Measurements from ENCODE around the gene ATAD5.
"Not testable (repeated sequence)": the region's sequence is repeated elsewhere in the genome, so short reads cannot be mapped to it uniquely, and the experiment has no call there.

Gene ATAD5

GRCh38 chr17:30917050-30917449 is 85.3 kb downstream of the ATAD5 start:
- ATAC-seq = no peak

GRCh38 chr17:30920282-30920681 is 88.5 kb downstream of the ATAD5 start:
- no peak for ATAC-seq

- no peak for ATAC-seq
Observed at GRCh38 chr17:30920683-30921543, 89.1 kb downstream of the ATAD5 start.

GRCh38 chr17:30921544-30922196 is 89.9 kb downstream of the ATAD5 start, which contains the start of gene ADAP2:
Gene ADAP2, plus strand, starts transcription at chr17:30921945. Its CDS starts 70 bp downstream, at chr17:30922015.
- peak; percentile 13 to 48 for ATAC-seq

GRCh38 chr17:30922235-30923030 is 90.7 kb downstream of the ATAD5 start:
- ATAC-seq = peak; percentile 30 to 32

GRCh38 chr17:30924341-30924740 is 92.6 kb downstream of the ATAD5 start:
- no peak for ATAC-seq

- ATAC-seq = no peak
Observed at GRCh38 chr17:30926516-30926915, 94.8 kb downstream of the ATAD5 start.

GRCh38 chr17:30927756-30928155 is 96.0 kb downstream of the ATAD5 start:
- no peak for ATAC-seq

GRCh38 chr17:30928584-30928983 is 96.8 kb downstream of the ATAD5 start:
- ATAC-seq = no peak

GRCh38 chr17:30929081-30929633 is 97.4 kb downstream of the ATAD5 start:
- ATAC-seq = no peak

- not testable (repeated sequence) for ATAC-seq
Observed at GRCh38 chr17:30929861-30930260, 98.1 kb downstream of the ATAD5 start.

GRCh38 chr17:30930495-30930894 is 98.7 kb downstream of the ATAD5 start:
- ATAC-seq = no peak

- not testable (repeated sequence) for ATAC-seq
Observed at GRCh38 chr17:30931582-30931981, 99.8 kb downstream of the ATAD5 start.

GRCh38 chr17:30933966-30934365 is 102.2 kb downstream of the ATAD5 start:
- ATAC-seq = no peak

GRCh38 chr17:30939051-30939689 is 107.4 kb downstream of the ATAD5 start:
- peak; percentile 43 to 56 for ATAC-seq

GRCh38 chr17:30942308-30943079 is 110.7 kb downstream of the ATAD5 start:
- ATAC-seq = peak in 1 of 2 donors; percentile 24

All from activated CD4-positive, CD25-positive, alpha-beta regulatory T cell treated with anti-CD3 and anti-CD28 coated beads, Interleukin-2, amount 50 U/mL, for 24 hours (primary cell).